Activated CD4-positive, alpha-beta T cell treated with anti-CD3 and anti-CD28 coated beads, Interleukin-2, amount 50 U/mL, for 1 hour (primary cell): Measurements from ENCODE around the gene TRIM24.

Experiments
- DNase-seq: peaks from one replicate; pipeline ENCODE4 v3.0.0-alpha.2; 2020

Gene TRIM24

DNA sequence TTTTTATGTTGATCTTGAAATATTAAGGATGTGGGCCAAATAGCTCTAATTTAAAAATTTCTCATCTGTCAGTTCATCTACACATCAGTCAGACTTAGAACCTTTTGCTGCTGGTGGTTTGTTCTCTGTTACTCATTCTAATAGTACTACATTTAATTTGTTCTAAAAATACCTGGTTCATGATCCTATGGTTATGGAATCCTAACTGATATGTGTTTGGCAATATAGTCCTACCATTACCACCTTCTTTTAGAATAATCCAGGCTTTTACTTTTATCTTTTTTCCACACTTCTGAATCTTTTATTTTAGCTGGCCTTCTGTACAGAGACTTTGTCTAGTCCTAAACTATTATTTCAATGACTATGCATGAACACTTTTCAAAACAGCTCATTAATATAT lies 124.2 kb downstream of the TRIM24 start:
- DNase-seq = no peak

DNA sequence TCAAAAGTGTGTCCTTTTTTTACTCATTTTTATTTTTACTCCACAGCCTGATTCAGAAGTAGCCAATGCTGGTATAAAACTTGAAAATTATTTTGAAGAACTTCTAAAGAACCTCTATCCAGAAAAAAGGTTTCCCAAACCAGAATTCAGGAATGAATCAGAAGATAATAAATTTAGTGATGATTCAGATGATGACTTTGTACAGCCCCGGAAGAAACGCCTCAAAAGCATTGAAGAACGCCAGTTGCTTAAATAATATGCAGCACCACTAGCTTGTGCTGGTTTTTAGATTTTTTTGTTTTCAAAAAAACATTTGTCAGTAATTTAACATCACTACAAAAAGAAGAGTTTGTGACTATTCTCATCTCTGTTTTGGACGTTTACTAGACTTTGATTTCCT lies 124.6 kb downstream of the TRIM24 start:
- no peak for DNase-seq

DNA sequence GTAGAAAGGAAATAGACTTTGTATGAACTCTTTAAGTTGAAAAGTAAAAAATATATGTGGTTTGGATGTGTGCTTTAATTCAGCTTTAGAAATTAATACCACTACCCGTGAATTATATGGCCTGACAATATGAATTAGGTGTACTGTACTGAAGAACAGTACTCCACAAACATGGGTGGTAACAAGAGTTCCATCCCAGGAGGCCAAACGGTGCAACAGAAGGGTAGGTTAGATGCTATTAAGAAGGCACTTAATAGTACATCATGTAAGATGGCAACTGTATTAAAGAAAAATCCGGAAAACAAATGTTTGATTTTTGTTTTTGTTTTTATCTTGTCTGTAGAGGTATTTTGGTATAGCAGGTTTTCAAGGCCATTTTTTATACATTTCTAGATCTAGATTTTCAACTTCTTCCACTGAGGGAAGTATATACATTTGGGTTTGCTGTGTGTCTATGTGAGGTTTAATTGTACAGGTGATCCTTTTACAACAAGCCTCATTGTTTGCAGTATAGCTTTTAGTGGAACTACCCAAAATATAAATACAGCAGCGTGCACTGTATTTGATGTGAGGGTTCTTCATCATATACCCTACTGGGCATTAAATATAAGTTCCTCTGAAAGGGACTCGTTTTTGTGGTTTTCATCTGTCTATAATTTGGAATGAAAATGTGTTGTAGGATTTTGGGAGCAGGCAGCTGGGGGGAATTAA lies 125.4 kb downstream of the TRIM24 start:
- DNase-seq = no peak

DNA sequence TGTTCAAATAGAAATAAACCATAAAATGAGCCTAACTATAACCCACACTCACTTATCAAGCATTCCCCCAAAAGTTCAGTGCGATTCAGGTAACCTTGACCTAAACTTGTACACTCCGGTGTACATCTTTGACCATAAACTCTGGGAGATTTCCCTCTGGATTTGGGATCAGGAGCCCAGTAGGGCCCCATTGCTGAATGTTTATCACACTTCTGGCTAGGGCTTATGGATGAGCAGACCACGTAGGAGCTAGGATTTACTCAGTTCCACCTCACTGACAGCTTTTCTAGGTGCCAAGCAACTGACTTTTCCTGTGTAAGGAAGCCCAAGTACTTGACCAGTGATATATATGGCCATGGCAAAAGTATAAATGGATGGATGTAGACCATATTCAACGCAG lies 127.4 kb downstream of the TRIM24 start:
- DNase-seq = no peak

DNA sequence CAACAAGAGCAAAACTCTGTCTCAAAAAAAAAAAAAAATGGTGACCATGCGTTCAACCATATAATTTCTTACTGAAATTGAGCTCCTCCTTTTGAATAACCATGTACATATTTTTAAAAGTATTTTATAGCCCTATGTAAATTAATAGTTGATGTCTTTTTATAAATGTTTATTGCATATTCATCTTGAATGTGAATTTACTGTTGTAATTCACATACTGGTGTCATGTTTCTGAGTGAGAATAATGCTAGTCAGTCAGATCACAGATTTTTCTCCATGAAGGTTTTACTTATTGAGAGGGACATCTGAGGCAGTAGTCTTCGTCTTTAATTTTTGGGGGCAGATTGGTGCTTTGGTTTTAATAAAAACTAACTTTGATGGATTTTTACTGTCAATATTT lies 128.9 kb downstream of the TRIM24 start:
- no peak for DNase-seq

DNA sequence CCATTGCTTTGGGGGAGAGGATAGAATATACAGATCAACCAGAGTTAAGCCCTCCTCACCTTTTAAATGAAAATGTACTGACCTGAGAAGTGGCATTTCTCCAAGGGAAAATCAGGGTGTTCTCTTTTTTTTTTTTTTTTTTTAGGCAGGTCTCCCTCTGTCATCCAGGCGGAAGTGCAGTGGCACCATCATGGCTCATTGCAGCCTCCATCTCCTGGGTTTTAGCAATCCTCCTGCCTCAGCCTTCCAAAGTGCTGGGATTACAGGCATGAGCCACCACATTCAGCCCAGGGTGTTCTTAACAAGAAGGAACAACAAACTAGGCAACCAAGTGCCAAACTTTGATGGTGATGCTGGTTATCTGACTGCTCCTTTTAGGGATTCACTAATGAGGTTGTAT lies 130.1 kb downstream of the TRIM24 start:
- DNase-seq = no peak

DNA sequence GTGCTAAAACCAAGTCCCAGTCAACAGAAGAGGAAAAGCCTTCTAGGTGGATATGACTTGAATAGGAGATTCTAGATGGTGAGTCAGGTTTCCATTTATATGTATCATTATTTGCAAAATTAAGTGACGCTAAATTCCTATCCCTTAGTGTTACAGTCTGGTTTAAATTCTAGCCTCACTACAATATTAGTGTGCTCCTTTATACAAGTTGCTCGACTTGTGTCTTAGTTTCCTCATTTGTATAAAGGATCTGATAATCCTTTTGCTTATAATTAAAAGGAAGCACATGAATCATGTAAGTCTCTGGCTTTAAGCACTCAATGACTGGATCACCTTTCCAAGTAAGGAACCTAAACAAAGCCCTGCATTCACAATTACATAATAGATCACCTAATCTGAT lies 135.4 kb downstream of the TRIM24 start:
- DNase-seq = no peak

- DNase-seq = no peak
These were observed 142.4 kb downstream of the TRIM24 start for GRCh38 chr7:138602451-138602850.

- no peak for DNase-seq
These were observed 143.7 kb downstream of the TRIM24 start for GRCh38 chr7:138603549-138604318.

DNA sequence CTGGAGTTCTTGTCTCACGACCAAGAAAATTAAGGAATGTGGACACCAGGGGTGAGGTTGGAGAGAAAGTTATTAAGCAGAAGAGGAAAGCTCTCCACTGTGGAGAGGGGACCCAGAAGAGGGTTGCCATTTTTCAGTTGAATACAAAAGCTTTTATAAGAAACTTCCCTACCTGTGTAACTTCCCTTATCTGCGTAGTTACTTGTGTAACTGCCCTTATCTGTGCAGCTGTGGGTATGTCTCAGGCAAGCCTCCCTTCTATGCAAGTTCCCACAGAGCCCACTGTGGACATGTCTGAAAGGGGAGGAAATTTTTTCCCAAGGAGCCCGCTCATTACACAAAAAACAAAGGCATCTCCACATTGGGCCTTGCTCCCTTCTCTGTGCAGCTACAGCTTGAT lies 146.2 kb downstream of the TRIM24 start:
- no peak for DNase-seq

DNA sequence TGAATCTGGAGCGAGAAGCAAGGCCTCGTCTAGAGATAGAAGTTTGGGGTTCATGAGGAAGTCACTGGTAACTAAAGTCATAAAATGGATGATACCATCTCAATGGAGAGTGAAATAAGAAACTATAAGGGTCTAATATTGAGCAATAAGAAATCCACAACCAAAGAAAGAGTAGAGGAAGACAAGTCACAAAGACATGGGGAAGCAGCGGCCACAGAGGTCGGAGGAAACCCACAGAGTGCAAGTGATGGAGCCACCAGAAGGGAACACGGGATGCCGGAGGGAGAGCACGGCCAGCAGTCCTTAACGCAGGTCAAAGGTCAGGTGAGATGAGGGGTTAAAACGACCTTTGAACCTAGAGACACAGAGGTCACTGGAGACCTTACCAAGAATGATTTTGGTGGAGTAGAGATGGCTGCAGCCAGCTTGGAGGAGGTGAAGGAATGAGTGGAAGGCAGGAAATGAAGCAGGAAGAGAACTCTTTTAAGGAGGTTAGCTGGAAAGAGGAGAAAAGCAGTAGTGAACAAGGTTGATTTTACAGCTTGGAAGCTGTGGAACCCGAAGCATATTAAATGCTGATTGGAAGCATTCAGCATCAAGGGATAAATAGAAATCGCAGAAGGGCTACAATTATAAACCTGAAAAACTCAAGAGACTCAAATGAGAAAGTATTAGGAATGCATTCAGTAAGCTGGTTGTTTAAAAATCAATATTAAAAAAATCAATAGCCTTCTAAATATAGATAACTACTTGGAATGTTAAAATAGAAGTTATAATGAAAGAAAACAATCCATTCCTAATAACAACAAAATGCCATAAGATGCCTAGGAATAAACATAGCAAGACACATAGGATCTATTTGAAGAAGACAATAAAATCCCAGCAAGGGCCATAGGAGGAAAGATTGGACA lies 147.4 kb downstream of the TRIM24 start:
- no peak for DNase-seq

GRCh38 chr7:138608275-138608674 lies 148.2 kb downstream of the TRIM24 start:
- no peak for DNase-seq

- no peak for DNase-seq
These were observed 150.7 kb downstream of the TRIM24 start for GRCh38 chr7:138610671-138611170.

DNA sequence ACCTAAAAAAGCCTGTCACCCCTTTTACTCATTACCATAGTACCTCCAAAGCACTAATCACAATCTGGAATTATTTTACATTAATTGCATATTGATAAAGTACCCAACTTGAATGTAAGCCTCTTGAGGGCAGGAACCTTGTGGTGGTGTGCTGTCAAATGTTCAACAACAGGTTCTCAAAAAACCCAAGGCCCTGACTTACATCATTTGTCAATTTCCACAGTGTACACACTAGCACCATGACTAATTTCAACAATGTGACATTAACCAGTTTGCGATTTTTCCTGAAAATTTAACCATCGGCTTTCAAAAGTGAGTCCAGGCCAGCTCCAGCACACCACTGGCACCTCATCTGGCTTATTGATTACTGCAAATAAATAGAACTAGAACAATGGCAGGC lies 153.6 kb downstream of the TRIM24 start:
- DNase-seq = no peak

DNA sequence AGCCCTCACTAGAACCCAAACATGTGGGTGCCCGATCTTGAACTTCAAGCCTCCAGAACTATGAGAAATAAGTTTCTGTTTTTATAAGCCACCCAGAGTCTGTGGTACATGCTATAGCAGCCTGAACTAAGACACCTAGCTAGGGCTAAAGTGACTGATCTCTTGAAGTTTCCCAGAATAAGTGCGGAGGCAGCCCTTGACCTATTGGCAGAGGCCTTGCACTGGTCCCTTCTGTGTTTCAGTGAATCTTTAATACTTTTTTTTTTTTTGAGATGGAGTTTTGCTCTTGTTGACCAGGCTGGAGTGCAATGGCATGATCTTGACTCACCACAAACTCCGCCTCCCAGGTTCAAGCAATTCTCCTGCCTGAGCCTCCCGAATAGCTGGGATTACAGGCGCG lies 156.0 kb downstream of the TRIM24 start:
- no peak for DNase-seq

DNA sequence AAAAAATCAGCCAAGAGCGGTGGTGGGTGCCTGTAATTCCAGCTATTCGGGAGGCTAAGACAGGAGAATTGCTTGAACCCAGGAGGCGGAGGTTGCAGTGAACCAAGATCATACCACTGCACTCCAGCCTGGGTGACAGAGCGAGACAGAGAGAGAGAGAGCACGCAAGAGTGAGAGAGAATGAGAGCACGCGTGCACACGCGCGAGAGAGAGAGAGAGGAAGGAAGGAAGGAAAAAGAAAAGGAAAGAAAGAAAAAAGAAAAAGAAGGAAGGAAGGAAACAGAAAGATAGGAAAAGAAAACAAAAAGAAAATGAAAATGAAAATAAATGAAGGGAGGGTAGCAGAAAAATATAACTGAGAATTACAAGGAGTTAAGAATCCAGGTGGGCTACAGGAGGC lies 158.4 kb downstream of the TRIM24 start:
- DNase-seq = no peak

GRCh38 chr7:138618933-138619332 lies 158.9 kb downstream of the TRIM24 start:
- no peak for DNase-seq

DNA sequence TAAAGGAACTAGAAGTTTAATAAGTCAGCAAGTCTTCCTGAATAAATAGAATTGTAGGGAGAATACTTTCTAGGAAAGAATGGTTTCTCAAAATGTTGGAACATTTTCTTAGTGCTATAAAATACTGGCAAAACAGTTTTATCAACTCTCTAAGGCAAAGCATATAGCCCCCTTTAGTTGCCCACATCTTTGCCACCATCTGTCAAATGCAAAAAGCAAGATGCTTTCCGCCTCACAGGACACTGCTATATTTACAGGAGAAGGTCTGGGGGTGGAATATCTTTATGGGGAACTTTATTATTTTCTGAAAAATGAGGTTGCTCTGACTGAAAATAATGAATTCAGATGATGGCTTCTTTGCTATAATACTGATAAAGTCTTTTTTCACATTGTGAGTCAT lies 162.8 kb downstream of the TRIM24 start:
- DNase-seq = no peak

- no peak for DNase-seq
These were observed 165.2 kb downstream of the TRIM24 start for GRCh38 chr7:138625084-138625848.

- no peak for DNase-seq
These were observed 165.8 kb downstream of the TRIM24 start for GRCh38 chr7:138625849-138626230.

GRCh38 chr7:138626846-138627245 lies 166.8 kb downstream of the TRIM24 start:
- DNase-seq = no peak

GRCh38 chr7:138627361-138627760 lies 167.3 kb downstream of the TRIM24 start:
- no peak for DNase-seq
